IMR-90 (cell line): ENCODE results near the gene RABGAP1.

Experiments
- CTCF ChIP-seq: conservative IDR thresholded peaks from 2 replicates; pipeline ENCODE4 v1.5.1; 2012; ENCODE audit warnings: mild to moderate bottlenecking, low read depth, low read length, improper control_type of control experiment
- POLR2A ChIP-seq: IDR thresholded peaks from 2 replicates; pipeline ENCODE4 v1.6.1; 2012; ENCODE audit warnings: mild to moderate bottlenecking, low read depth, low read length
- TF ChIP-seq, protein P1 (sequence below): fragments of 150-350 bp; IDR thresholded peaks from 2 replicates; pipeline ENCODE4 v1.6.1; 2016; ENCODE audit warnings: low read depth, mild to moderate bottlenecking, low read length, moderate library complexity, borderline replicate concordance

GRCh38 chr9:122897969-122898368, 42.9 kb upstream of the RABGAP1 start:
- TF ChIP-seq, protein P1, sequence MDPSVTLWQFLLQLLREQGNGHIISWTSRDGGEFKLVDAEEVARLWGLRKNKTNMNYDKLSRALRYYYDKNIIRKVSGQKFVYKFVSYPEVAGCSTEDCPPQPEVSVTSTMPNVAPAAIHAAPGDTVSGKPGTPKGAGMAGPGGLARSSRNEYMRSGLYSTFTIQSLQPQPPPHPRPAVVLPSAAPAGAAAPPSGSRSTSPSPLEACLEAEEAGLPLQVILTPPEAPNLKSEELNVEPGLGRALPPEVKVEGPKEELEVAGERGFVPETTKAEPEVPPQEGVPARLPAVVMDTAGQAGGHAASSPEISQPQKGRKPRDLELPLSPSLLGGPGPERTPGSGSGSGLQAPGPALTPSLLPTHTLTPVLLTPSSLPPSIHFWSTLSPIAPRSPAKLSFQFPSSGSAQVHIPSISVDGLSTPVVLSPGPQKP = no peak
- TF ChIP-seq CTCF = no peak
- no peak for TF ChIP-seq POLR2A
